H1 (cell line): ENCODE results near the gene ASPG. TPM values are rescaled to one million over a fixed set of nuclear protein-coding genes. Genes with fewer than 3 reads are reported as not detected.

Experiments used
- PHF8 ChIP-seq: fragments of 200-600 bp; sonication (generic); conservative IDR thresholded peaks from 2 replicates; pipeline ENCODE4 v1.7.1; 2012; ENCODE audit warnings: low read depth, mild to moderate bottlenecking, inconsistent platforms, low read length, moderate library complexity
- SAP30 ChIP-seq: fragments of 300-600 bp; sonication (generic); IDR thresholded peaks from 2 replicates; pipeline ENCODE4 v1.7.1; 2012; ENCODE audit warnings: low read length, moderate library complexity, mild to moderate bottlenecking, inconsistent platforms; ENCODE audit not compliant: insufficient read depth, insufficient replicate concordance
- polyA plus RNA-seq, 7 experiments: library from polyadenylated mRNA; depleted of rRNA in 3 of 7; stranded (reverse) in 5 of 7; unstranded in 2 of 7; fragments of >200 nt in 5 of 7; fragments of 200-250 nt in 2 of 7; gene quantifications; 1 replicate in 5 of 7; 2 replicates in 1 of 7; 4 replicates in 1 of 7; pipeline versions ENCODE4 v1.2.1 to v1.2.3, GENCODE V29; 2011 to 2013; ENCODE audit warnings: missing spikeins in 2 of 7, mixed read lengths in 2 of 7
- total RNA-seq: library from RNA; stranded (reverse); fragmentation: NEBNext Ultra II Directional; extraction: Animal tissue kit (Norgen Biotek cat#: 25700); gene quantifications from 2 replicates; pipeline ENCODE4 v1.2.1, GENCODE V29; 2021

ASPG gene
- total and polyA plus RNA-seq, 2 of the 8 experiments (the other 6 are each of a cell fraction or from before 2014, with no cell fraction given): 0.34 to 0.59 TPM

- TF ChIP-seq SAP30: no peak
- no peak for TF ChIP-seq PHF8
Observed at GRCh38 chr14:104151566-104152245, 66.2 kb downstream of the ASPG start (continued).
